HCT116 (cell line): ENCODE data around the gene MCRS1. TPM values are rescaled to one million over a fixed set of nuclear protein-coding genes. Genes with fewer than 3 reads are reported as not detected.

Experiments
- ATAC-seq: fragments of 200-7000 bp; cut with Tn5 transposase; 2 replicates; pipeline ENCODE4 v1.9.1; 2020; ENCODE audit warnings: mild to moderate bottlenecking, moderate library complexity
- BruUV-seq: library from RNA; stranded (reverse); fragments of 400-500 nt; replicated peaks from 2 replicates; lab custom pipeline; 2021; lab: Mats Ljungman, UMichigan
- CTCF ChIA-PET: fragments of 300-600 bp; sonication (Branson Sonifier 250); formaldehyde crosslinking; loops from one replicate; lab custom pipeline; 2021; ENCODE audit warnings: antibody characterized with exemption; lab: Charles Lee
- POLR2A ChIA-PET: fragments of 300-600, 350-600 bp; sonication (Branson Sonifier 250); formaldehyde crosslinking; loops from one replicate; lab custom pipeline; 2021; ENCODE audit warnings: antibody characterized with exemption; lab: Charles Lee
- RAD21 ChIA-PET, 2 experiments: fragments of 300-600 bp; sonication (Branson Sonifier 250); formaldehyde crosslinking; loops; one replicate each; lab custom pipeline; 2023; ENCODE audit warnings: low total read pairs in 2 of 2; ENCODE audit not compliant: uncharacterized antibody in 2 of 2, unreplicated experiment in 2 of 2, low non-redundant PET in 1 of 2; lab: Charles Lee
- DNase-seq: peaks from one replicate; pipeline ENCODE4 v3.0.0-alpha.2; 2010; ENCODE audit warnings: low read depth, low spot score
- H2AFZ ChIP-seq: fragments of 200-600 bp; shearing (Covaris generic), sonication (generic); 2 replicates; pipeline ENCODE4 v1.6.1; 2017; ENCODE audit warnings: low read depth, mixed run types, mixed read lengths, antibody characterized with exemption, low read length; ENCODE audit not compliant: poor library complexity, severe bottlenecking
- H3K27ac ChIP-seq: 2 replicates; pipeline ENCODE4 v1.5.1; 2012; ENCODE audit warnings: low read depth, low read length
- H3K27me3 ChIP-seq: fragments of 200-600 bp; sonication (generic); 2 replicates; pipeline ENCODE4 v1.6.1; 2016; ENCODE audit warnings: mixed run types, low read length, mixed read lengths; ENCODE audit not compliant: insufficient read depth
- H3K36me3 ChIP-seq, 2 experiments: fragments of 200-500 bp in 1 of 2; fragments of 200-600 bp in 1 of 2; sonication (Bioruptor generic) in 1 of 2; sonication (generic) in 1 of 2; 2 replicates each; pipeline versions ENCODE4 v1.5.1 to v1.6.1; 2014 to 2016; ENCODE audit warnings: low read length in 2 of 2, inconsistent platforms in 1 of 2, mixed read lengths in 1 of 2, mixed run types in 1 of 2; ENCODE audit not compliant: insufficient read depth in 2 of 2, control insufficient read depth in 1 of 2
- H3K4me1 ChIP-seq, 2 experiments: fragments of 200-600 bp in 1 of 2; sonication (generic) in 1 of 2; 2 replicates each; pipeline versions ENCODE4 v1.5.1 to v1.6.1; 2012 to 2017; ENCODE audit warnings: low read length in 2 of 2, inconsistent platforms in 1 of 2, mild to moderate bottlenecking in 1 of 2, mixed read lengths in 1 of 2, mixed run types in 1 of 2, moderate library complexity in 1 of 2; ENCODE audit not compliant: insufficient read depth in 2 of 2, control insufficient read depth in 1 of 2
- H3K4me2 ChIP-seq: fragments of 200-600 bp; sonication (generic); 2 replicates; pipeline ENCODE4 v1.6.1; 2017; ENCODE audit warnings: mixed run types, low read length, mixed read lengths
- H3K4me3 ChIP-seq, 2 experiments: fragments of 200-600 bp in 1 of 2; sonication (generic) in 1 of 2; replicated peaks in 1 of 2; 2 replicates each; pipeline ENCODE4 v1.5.1; 2011 to 2016; ENCODE audit warnings: low read length in 2 of 2, control low read depth in 1 of 2, low read depth in 1 of 2, mild to moderate bottlenecking in 1 of 2, mixed read lengths in 1 of 2, mixed run types in 1 of 2
- H3K79me2 ChIP-seq: fragments of 200-600 bp; sonication (generic); 2 replicates; pipeline ENCODE4 v1.6.1; 2017; ENCODE audit warnings: mild to moderate bottlenecking, mixed run types, low read length, moderate library complexity, mixed read lengths; ENCODE audit not compliant: insufficient read depth
- H3K9ac ChIP-seq: fragments of 200-600 bp; sonication (generic); 2 replicates; pipeline ENCODE4 v1.6.1; 2016; ENCODE audit warnings: low read length, mixed read lengths
- H3K9me2 ChIP-seq: fragments of 200-600 bp; sonication (generic), shearing (Covaris generic); 2 replicates; pipeline ENCODE4 v1.6.1; 2017; ENCODE audit warnings: mixed run types, mild to moderate bottlenecking, moderate library complexity; ENCODE audit not compliant: insufficient read depth
- H3K9me3 ChIP-seq, 2 experiments: fragments of 200-500 bp in 1 of 2; fragments of 200-600 bp in 1 of 2; sonication (Bioruptor generic) in 1 of 2; sonication (generic) in 1 of 2; 2 replicates each; pipeline ENCODE4 v1.6.1; 2014 to 2017; ENCODE audit warnings: low read length in 2 of 2, mixed read lengths in 2 of 2, inconsistent platforms in 1 of 2, low read depth in 1 of 2, mild to moderate bottlenecking in 1 of 2, mixed run types in 1 of 2, moderate library complexity in 1 of 2; ENCODE audit not compliant: control insufficient read depth in 1 of 2, insufficient read depth in 1 of 2
- H4K20me1 ChIP-seq: fragments of 200-600 bp; sonication (generic), shearing (Covaris generic); 2 replicates; pipeline ENCODE4 v1.6.1; 2017; ENCODE audit warnings: mixed run types, mild to moderate bottlenecking, moderate library complexity; ENCODE audit not compliant: insufficient read depth
- CEBPB ChIP-seq: IDR thresholded peaks from 2 replicates; pipeline ENCODE4 v1.6.1; 2012; ENCODE audit warnings: low read depth
- CTCF ChIP-seq, 3 experiments: fragments of 200-600 bp in 1 of 3; sonication (generic) in 1 of 3; IDR thresholded peaks in 2 of 3; conservative IDR thresholded peaks in 1 of 3; 2 replicates each; pipeline ENCODE4 v1.5.1; 2012 to 2017; ENCODE audit warnings: low read depth in 2 of 3, low read length in 2 of 3, antibody characterized with exemption in 1 of 3, borderline replicate concordance in 1 of 3, control low read depth in 1 of 3, mild to moderate bottlenecking in 1 of 3, mixed read lengths in 1 of 3, mixed run types in 1 of 3, moderate library complexity in 1 of 3; ENCODE audit not compliant: insufficient read depth in 1 of 3
- EGR1 ChIP-seq: IDR thresholded peaks from 2 replicates; pipeline ENCODE4 v1.6.1; 2012; ENCODE audit warnings: low read depth
- ELF1 ChIP-seq: IDR thresholded peaks from 2 replicates; pipeline ENCODE4 v1.6.1; 2012; ENCODE audit warnings: low read depth, borderline replicate concordance
- EZH2phosphoT487 ChIP-seq: fragments of 200-600 bp; IDR thresholded peaks from 2 replicates; pipeline ENCODE4 v1.6.1; 2018; ENCODE audit warnings: antibody characterized with exemption, borderline replicate concordance
- JUND ChIP-seq: IDR thresholded peaks from 2 replicates; pipeline ENCODE4 v1.6.1; 2012
- MAX ChIP-seq: IDR thresholded peaks from 2 replicates; pipeline ENCODE4 v1.6.1; 2012
- POLR2AphosphoS5 ChIP-seq: IDR thresholded peaks from 2 replicates; pipeline ENCODE4 v1.6.1; 2011; ENCODE audit warnings: mild to moderate bottlenecking, low read depth, low read length, moderate library complexity
- RAD21 ChIP-seq: IDR thresholded peaks from 2 replicates; pipeline ENCODE4 v1.6.1; 2012; ENCODE audit warnings: low read depth, mild to moderate bottlenecking
- REST ChIP-seq: IDR thresholded peaks from 2 replicates; pipeline ENCODE4 v1.6.1; 2012; ENCODE audit warnings: low read depth
- SRF ChIP-seq: IDR thresholded peaks from 2 replicates; pipeline ENCODE4 v1.6.1; 2012; ENCODE audit warnings: low read depth
- TCF7L2 ChIP-seq: IDR thresholded peaks from 2 replicates; pipeline ENCODE4 v1.7.0; 2011; ENCODE audit warnings: borderline replicate concordance, inconsistent platforms; ENCODE audit not compliant: insufficient read depth, insufficient read length; ENCODE audit errors: extremely low read depth
- YY1 ChIP-seq: IDR thresholded peaks from 2 replicates; pipeline ENCODE4 v1.6.1; 2011; ENCODE audit warnings: low read length, low read depth, moderate library complexity, mild to moderate bottlenecking; ENCODE audit not compliant: insufficient replicate concordance; ENCODE audit errors: extremely low read depth
- ZBTB33 ChIP-seq: IDR thresholded peaks from 2 replicates; pipeline ENCODE4 v1.6.1; 2011; ENCODE audit warnings: mild to moderate bottlenecking, low read length, moderate library complexity; ENCODE audit not compliant: insufficient replicate concordance; ENCODE audit errors: extremely low read depth
- ZFX ChIP-seq: fragments of 450-650 bp; IDR thresholded peaks from 2 replicates; pipeline ENCODE4 v1.6.1; 2017
- ZNF274 ChIP-seq: fragments of 200-500 bp; sonication (Bioruptor generic); IDR thresholded peaks from 2 replicates; pipeline ENCODE4 v1.6.1; 2014; ENCODE audit warnings: mild to moderate bottlenecking, low read depth, low read length, inconsistent platforms
- intact Hi-C: fragments of 100-400 bp; cut with micrococcal nuclease; formaldehyde crosslinking; loops from 2 replicates; pipeline ENCODE4 v1.10.0; 2022
- total RNA-seq: library from RNA; stranded (reverse); gene quantifications from one replicate; pipeline ENCODE4 v1.2.1, GENCODE V29; 2021; ENCODE audit not compliant: unreplicated experiment

MCRS1 gene
- total RNA-seq, 1 experiment from 2014 or later, result 91.9 TPM

- TF ChIP-seq ZBTB33 (no peak), RAD21 (no peak), TCF7L2 (peak; percentile 74)
Observed at GRCh38 chr12:49518914-49519573, 48.9 kb downstream of the MCRS1 start (continued).

- no peaks in the 10 kb centered on the region for H3K36me3 ChIP-seq
- ChIA-PET RAD21 (interaction anchor here (2.2 to 3.8 kb wide), 3 partner anchors 157 to 158 kb away, joined by 6 to 33 read pairs (median 14); no protein-coding TSS in a partner anchor), CTCF (interaction anchor here (0.9 to 8.4 kb wide), 9 partner anchors 11 to 183 kb away, joined by 4 to 261 read pairs (median 10); partner anchors contain the start of gene SPATS2), POLR2A (interaction anchor here (0.9 to 1.4 kb wide), 5 partner anchors 8 to 168 kb away, joined by 3 to 5 read pairs (median 3); partner anchors contain the start of gene SPATS2)
- ATAC-seq (peak; percentile 73), DNase-seq (no peak)
- intact Hi-C loops, result loop anchor here (2.0 kb wide), 3 partner anchors 148 to 226 kb away; partner anchors contain the start of gene SPATS2
- peaks cover 7% of the 10 kb centered on the region; the same call in 1 of the 2 replicates for H3K79me2 ChIP-seq
- no peak overlapping the region for H2AFZ ChIP-seq
- H3K4me2 ChIP-seq, result peak overlapping the region; percentile 70
- TSS peak; percentile 25 for BruUV-seq
- no peaks in the 10 kb centered on the region for H3K9me3 ChIP-seq
- H3K4me1 ChIP-seq, result peaks cover 84% of the 10 kb centered on the region in 2 experiments
- no peaks in the 10 kb centered on the region for H4K20me1 ChIP-seq
- peak overlapping the region; percentile 40 for H3K9ac ChIP-seq
- peak overlapping the region; percentile 95 for H3K27ac ChIP-seq
- no peaks in the 10 kb centered on the region for H3K27me3 ChIP-seq
- no peaks in the 10 kb centered on the region for H3K9me2 ChIP-seq
- H3K4me3 ChIP-seq, result peak overlapping the region in 1 of 2 experiments; percentile 36; a peak in 2 of 4 replicates
- no peak for TF ChIP-seq ELF1
- TF ChIP-seq EGR1, result peak; percentile 38; the same call in 1 of the 2 replicates
- TF ChIP-seq YY1, result peak; percentile 15
- TF ChIP-seq ZFX, result no peak
- 0 out of 2 replicates have a peak, but pooled peaks have one; percentile 50 for TF ChIP-seq SRF
- TF ChIP-seq REST, result no peak
- TF ChIP-seq CEBPB, result peak; percentile 78
- TF ChIP-seq CTCF (IDR thresholded peaks at IDR 0.05 in 2 of 3, conservative IDR thresholded peaks at IDR 0.05 in 1 of 3; ENCODE audit: borderline replicate concordance in 1 of 3, insufficient read depth in 1 of 3, low read depth in 2 of 3, low read length in 2 of 3), result no peak
- TF ChIP-seq POLR2AphosphoS5, result 0 out of 2 replicates have a peak, but pooled peaks have one; percentile 40
- TF ChIP-seq JUND, result peak; percentile 92
- no peak for TF ChIP-seq EZH2phosphoT487
- TF ChIP-seq ZNF274, result no peak
- peak; percentile 24; the same call in 1 of the 2 replicates for TF ChIP-seq MAX
Observed at GRCh38 chr12:49515266-49515665, 52.7 kb downstream of the MCRS1 start.
